Measurements from ENCODE around the gene MCUB. TPM values are rescaled to one million over a fixed set of nuclear protein-coding genes. Genes with fewer than 3 reads are reported as not detected.

The MCUB gene
- total and polyA plus RNA-seq, 7 donors = 4.2 to 18.0 (median 8.2) TPM

DNA sequence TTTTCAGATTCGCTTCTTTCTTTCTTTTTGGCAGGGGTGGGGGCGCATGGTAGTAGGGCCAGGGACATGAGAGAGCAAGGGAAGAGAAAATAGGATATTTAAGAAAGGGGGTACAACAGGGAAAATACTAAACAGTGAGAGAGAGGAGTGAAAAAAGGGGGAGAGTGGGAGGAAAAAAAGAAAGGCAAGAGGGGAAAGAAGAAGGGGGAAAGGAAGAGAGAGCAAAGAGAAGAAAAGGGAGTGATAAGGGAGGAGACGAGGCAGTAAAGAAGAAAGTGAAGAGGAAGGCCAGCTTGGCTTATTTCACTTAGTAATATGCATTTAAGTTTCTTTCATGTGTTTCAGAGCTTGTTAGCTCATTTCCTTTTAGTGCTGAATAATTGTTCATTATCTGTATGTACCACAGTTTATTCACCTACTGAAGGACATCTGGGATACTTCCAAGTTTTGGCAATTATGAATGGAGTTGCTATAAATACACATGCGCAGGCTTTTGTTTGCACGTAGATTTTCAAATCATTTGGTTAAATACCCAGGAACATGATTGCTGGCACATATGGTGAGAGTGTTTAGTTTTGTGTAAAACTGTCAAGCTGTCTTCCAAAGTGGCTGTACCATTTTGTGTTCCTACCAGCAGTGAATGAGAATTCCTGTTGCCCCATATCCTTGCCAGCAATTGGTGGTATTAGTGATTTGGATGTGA lies 105.9 kb downstream of the MCUB start:
- Histone ChIP-seq H3K27me3 (no peaks in the 10 kb centered on the region), H3K4me1 (no peaks in the 10 kb centered on the region), H3K9me3 (no peaks in the 10 kb centered on the region), H3K4me3 (no peak overlapping the region), H3K36me3 (no peaks in the 10 kb centered on the region), H3K27ac (no peak overlapping the region)
- intact Hi-C loops (cut with DNase I) = no loop called here
- 87 to 93% methylated on average over 5 of the region's 5 CpGs for WGBS, 2 donors
- DNase-seq = no peak
- no peak for TF ChIP-seq POLR2A (IDR thresholded peaks at IDR 0.05)

GRCh38 chr4:109671350-109671749 lies 111.3 kb downstream of the MCUB start:
- no peak for DNase-seq
- TF ChIP-seq EP300 (IDR thresholded peaks at IDR 0.05) (no peak), POLR2AphosphoS5 (IDR thresholded peaks at IDR 0.05) (no peak), POLR2A (IDR thresholded peaks at IDR 0.05) (no peak)
- TF ChIP-seq, protein P1, sequence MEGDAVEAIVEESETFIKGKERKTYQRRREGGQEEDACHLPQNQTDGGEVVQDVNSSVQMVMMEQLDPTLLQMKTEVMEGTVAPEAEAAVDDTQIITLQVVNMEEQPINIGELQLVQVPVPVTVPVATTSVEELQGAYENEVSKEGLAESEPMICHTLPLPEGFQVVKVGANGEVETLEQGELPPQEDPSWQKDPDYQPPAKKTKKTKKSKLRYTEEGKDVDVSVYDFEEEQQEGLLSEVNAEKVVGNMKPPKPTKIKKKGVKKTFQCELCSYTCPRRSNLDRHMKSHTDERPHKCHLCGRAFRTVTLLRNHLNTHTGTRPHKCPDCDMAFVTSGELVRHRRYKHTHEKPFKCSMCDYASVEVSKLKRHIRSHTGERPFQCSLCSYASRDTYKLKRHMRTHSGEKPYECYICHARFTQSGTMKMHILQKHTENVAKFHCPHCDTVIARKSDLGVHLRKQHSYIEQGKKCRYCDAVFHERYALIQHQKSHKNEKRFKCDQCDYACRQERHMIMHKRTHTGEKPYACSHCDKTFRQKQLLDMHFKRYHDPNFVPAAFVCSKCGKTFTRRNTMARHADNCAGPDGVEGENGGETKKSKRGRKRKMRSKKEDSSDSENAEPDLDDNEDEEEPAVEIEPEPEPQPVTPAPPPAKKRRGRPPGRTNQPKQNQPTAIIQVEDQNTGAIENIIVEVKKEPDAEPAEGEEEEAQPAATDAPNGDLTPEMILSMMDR (IDR thresholded peaks at IDR 0.05) = no peak
- no peaks in the 10 kb centered on the region for H3K27me3 ChIP-seq
- no peak overlapping the region for H3K4me3 ChIP-seq
- H3K27ac ChIP-seq = no peak overlapping the region
- no peaks in the 10 kb centered on the region for H3K36me3 ChIP-seq
- no peaks in the 10 kb centered on the region for H3K9me3 ChIP-seq
- no peaks in the 10 kb centered on the region for H3K4me1 ChIP-seq
- intact Hi-C loops (cut with DNase I) = no loop called here

DNA sequence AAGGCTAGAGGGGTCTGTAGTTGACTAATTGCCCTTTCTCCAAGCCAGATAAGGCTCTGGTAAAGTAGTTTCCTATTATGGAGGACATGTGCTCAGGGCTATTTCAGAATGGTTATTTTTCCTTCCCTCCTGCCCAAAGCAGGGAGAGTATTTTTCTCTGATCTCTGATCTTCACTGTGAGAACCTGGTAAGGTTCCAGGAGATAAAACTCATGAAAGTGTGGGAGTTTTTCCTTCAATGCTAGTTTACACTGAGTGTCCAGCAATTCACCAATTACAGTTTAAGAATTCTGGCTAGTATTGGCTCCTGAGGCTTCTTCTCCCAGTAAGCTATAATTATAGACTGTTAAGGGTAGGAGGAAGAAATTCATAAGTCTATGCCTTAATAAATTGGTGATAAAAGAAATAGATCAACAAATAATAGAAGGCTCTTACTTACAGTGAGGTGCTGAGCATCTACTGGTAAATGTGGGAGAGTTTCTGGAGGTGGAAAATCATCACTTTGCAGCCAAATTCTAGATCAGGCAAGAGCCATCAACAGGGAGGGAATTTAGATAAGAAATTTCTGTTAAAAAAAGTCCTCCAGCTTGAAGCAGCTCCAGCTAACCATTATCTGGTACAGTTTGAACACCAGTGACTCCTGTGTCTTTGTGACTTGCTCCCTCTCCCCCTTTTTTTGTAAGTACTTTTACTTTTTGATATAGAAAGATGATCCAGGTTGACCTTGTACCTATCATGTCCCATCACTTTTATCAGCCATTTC lies 112.3 kb downstream of the MCUB start:
- no peaks in the 10 kb centered on the region for H3K9me3 ChIP-seq
- H3K27me3 ChIP-seq = no peaks in the 10 kb centered on the region
- intact Hi-C loops (cut with DNase I) = no loop called here
- no peak overlapping the region for H3K27ac ChIP-seq
- DNase-seq = no peak
- no peak for TF ChIP-seq POLR2AphosphoS5 (IDR thresholded peaks at IDR 0.05)
- TF ChIP-seq EP300 (IDR thresholded peaks at IDR 0.05) = no peak
- no peak for TF ChIP-seq POLR2A (IDR thresholded peaks at IDR 0.05)
- no peaks in the 10 kb centered on the region for H3K36me3 ChIP-seq
- H3K4me3 ChIP-seq = no peak overlapping the region
- no peaks in the 10 kb centered on the region for H3K4me1 ChIP-seq

- H3K9me3 ChIP-seq = no peaks in the 10 kb centered on the region
- H3K36me3 ChIP-seq = no peaks in the 10 kb centered on the region
- no peaks in the 10 kb centered on the region for H3K4me1 ChIP-seq
- TF ChIP-seq POLR2A (IDR thresholded peaks at IDR 0.05) (no peak), POLR2AphosphoS5 (IDR thresholded peaks at IDR 0.05) (no peak), EP300 (IDR thresholded peaks at IDR 0.05) (no peak)
- TF ChIP-seq, protein P1 (IDR thresholded peaks at IDR 0.05) = no peak
- WGBS, 2 donors = 95 to 96% methylated on average over 1 of the region's 1 CpG
- no peaks in the 10 kb centered on the region for H3K27me3 ChIP-seq
- intact Hi-C loops (cut with DNase I) = no loop called here
- no peak for DNase-seq
- H3K27ac ChIP-seq = no peak overlapping the region
- H3K4me3 ChIP-seq = no peak overlapping the region
These were observed 113.3 kb downstream of the MCUB start for GRCh38 chr4:109673303-109673702.

DNA sequence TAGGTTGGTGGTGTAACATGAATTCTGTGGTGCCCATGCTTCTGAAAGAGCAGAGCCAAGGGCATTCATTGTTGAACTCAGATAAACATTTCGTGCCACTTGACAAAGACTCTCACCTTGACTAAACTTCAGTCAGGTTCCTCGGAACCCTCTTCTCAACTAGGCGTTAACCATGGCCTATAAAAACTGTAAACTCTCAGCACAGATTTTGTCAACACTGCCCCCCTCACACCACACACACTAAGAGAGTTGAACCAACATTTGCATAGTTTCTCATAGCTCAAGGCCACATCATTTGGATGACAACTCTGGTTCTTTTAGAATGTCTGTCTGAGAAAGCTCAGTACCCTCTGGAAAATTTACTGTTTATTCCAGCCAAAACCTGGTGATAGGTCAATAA lies 115.1 kb downstream of the MCUB start:
- Histone ChIP-seq H3K27ac (no peak overlapping the region), H3K36me3 (no peaks in the 10 kb centered on the region), H3K4me1 (no peaks in the 10 kb centered on the region), H3K9me3 (no peaks in the 10 kb centered on the region), H3K4me3 (no peak overlapping the region), H3K27me3 (no peaks in the 10 kb centered on the region)
- TF ChIP-seq POLR2AphosphoS5 (IDR thresholded peaks at IDR 0.05) (no peak), POLR2A (IDR thresholded peaks at IDR 0.05) (no peak), EP300 (IDR thresholded peaks at IDR 0.05) (no peak)
- TF ChIP-seq, protein P1 (IDR thresholded peaks at IDR 0.05) = no peak
- intact Hi-C loops (cut with DNase I) = no loop called here
- 81 to 91% methylated on average over 3 of the region's 3 CpGs for WGBS, 2 donors
- no peak for DNase-seq
